Right renal cortex interstitium (tissue), 3 donors: Measurements from ENCODE around the gene FAM47E. TPM values are rescaled to one million over a fixed set of nuclear protein-coding genes. Genes with fewer than 3 reads are reported as not detected.
"Not testable (repeated sequence)": the region's sequence is repeated elsewhere in the genome, so short reads cannot be mapped to it uniquely, and the experiment has no call there.

Experiments used
- DNase-seq, 3 donors: peaks; one replicate each; pipeline ENCODE4 v3.0.0-alpha.2; 2013; ENCODE audit warnings: low read depth in 3 of 3, low spot score in 2 of 3
- polyA plus RNA-seq, 3 donors: library from polyadenylated mRNA; unstranded; fragments of 120-200 nt; gene quantifications; one replicate each; pipeline ENCODE4 v1.2.1, GENCODE V29; 2013; ENCODE audit not compliant: insufficient read length in 3 of 3

FAM47E gene
- polyA plus RNA-seq, 3 donors: 6.7 to 10.4 (median 7.2) TPM

DNA sequence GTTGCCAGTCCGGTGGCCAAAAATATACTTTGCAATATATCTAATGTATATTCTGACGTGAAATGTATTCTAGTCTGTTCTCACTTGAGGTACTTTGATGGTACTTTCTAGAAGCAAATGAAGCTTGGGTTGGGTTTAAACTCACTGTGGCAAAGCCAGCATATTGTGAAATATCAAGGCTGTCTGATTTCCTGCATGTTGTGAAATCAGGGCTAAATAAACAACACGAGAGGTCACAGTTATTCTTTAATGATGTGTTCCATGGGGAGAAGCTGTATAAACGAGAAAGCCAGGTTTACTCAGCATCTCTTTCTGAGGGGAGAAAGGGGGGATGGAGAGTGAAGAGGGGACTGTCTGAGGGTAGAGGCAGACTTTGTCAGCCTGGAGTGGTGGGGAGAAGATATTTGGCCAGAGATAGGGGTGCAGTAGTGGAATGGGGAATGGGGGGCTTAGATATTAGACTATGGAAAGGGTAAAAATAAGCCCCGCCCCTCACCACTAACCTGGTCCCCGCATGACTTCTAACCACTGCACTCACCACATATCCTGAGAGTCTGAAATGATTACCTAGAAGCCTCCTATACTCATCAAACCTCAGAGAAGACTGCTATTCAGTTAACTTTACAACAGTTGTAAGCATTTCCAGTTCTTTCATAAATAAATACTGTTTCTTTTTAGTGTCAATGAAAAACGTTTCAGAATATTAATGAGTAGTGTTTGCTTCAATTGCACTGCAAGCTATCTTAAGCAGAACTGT, 32.0 kb upstream of the FAM47E start:
- DNase-seq: no peak

DNA sequence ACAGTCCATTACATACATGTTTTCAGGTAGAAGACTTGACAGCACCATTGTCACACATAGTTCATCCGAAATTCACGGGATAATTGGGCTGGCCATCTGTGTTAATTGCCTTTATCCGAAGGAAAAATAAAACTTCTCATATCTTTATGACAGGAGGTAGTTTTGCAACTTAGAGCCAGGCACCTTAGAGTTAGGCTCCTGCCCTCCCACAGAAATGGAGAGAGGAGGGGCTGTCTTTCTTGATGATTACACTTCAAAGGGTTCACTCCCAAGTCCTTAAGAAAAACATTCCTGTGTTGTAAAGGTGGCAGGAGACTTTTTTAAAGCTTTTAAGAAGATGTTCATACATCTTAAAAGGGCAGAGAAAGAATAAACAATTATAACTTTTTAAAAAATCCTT, 27.4 kb upstream of the FAM47E start:
- DNase-seq: no peak

DNA sequence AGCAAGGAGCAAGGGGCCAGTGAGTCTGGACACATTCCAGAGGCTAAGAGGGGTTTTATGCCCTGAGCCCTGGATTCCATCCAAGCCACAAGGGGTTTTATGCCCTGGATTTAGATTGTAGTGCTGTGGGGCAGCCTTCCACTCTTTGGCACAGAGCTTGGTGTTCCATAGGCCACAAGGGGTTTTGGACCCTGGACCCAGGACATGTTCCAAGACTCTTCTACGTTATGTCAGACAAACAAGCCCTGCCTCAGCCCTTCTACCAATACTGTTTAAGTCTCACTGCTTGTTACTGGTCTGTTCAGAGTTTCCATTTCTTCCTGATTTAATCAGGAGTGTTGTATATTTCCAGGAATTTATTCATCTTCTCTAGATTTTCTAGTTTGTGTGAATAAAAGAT, 25.1 kb upstream of the FAM47E start:
- DNase-seq: no peak

DNA sequence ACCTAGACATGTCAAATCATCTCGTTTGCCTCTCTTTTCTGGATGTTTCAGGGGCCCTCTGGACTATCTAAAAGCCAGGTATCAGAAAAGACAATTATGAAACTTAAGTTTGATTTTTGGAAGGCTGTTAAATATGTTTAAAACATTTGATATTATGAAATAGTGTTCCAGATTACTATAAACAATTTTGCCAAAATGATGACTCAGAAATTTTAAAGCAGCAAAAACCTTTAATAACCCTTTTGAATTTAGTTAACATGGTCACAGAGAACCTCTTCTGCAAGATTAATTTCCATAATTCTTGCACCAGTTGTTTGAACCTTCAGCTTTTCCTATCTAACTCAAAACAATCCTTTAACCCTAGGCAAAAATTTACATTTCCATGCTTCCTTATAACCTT, 18.8 kb upstream of the FAM47E start:
- DNase-seq: no peak

DNA sequence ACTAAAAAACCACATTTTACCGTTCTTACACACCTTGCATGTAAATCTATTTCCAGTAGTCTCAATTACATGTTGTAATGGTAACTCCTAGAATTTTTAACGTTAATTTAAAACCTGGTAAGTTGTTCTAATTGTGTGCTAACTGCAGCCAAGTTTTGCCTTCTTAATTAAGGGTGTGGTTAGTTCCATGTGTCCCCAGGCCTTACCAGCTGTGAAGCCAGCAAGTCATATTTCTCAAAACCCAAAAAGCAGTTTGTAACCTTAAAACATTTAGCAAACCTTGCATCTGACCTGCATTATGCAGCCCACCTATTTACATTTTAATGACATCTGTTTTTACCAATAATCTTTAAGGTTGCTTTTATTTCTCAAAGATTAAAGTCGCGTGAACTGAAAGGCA, 18.4 kb upstream of the FAM47E start:
- no peak for DNase-seq

DNA sequence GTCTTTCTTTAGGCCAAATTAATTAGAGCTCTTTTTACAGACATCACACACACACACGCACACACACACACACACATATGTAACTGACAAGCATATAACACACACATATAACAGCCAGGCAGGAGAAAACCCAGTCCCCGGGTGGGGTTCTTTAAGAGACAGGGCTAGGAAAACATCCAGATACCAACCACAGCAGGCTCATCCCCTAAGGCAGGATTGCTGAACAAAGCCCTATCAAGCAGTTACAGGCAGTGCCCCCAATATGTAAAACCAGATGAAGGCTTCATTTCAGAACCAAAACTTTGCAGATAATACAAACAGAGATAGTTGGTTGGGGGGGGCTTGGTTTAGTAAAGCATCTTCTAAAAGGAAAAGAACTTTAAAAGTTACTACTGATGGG, 18.0 kb upstream of the FAM47E start:
- DNase-seq: no peak

DNA sequence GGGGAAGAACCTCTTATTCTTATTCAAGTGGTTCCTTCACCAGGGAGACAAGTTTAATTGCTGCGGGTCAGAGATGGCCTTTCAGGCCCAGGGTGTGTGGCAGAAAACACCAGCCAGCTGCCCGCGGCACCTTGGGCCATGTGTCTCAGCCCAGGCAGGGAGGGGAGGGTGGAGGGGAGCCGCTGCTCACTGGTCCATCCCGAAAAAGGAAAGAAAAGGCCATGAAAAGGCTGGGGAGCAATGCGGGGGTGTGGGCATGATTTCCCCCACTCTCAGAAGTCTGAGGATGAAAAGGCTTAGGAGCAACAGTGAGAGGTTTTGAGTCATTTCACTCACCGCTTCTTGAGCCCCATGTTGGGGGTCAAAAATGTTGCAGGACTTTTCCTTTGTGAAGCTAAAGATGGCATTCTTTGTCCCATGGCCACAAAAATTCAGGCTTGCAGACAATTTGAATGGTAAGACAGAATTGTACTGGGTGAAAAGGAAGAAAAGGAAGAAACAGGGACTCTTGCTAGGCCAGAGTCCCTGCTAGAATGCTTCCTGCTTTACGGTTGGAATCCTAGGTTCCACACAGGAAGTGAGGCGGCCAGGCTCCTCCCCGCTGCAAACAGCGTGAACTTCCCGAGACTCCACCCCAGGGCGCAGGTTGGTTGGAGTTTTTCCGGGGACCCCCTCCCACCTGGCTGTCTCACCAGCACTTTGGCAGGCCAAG, 17.4 kb upstream of the FAM47E start:
- no peak for DNase-seq

DNA sequence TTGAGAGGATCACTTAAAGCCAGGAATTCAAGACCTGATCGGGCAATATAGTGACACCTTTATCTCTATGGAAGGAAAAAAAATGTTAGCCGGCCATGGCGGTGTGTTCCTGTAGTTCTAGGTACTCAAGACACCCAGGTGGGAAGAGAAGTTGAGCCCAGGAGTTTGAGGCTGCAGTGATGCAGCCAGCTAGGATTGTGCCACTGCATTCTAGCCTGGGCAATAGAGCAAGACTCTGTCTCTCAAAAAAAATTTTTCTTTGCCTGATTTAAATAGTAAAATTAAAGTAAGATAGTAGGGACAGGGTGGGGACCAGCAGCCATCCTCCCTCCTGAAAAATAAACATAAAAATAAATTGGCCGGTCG, 16.9 kb upstream of the FAM47E start:
- no peak for DNase-seq

DNA sequence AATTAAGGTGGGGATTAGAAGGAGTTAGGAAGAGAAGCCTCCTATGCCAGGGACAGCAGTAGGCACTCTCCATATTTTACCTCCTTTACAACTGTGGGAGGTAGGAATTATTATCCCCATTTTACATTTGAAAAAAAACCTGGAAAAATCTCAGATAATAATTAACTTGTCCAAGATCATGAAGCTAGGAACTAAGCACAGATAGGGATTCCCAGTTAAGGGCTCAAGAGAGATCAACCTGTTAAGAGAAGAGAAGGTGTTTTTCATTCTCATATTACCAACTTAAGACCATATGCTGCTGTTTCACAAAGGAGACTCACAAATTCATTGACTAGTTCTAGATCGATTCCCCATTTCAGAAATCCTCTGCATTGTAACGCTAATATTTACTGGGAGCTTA, 16.1 kb upstream of the FAM47E start:
- no peak for DNase-seq

DNA sequence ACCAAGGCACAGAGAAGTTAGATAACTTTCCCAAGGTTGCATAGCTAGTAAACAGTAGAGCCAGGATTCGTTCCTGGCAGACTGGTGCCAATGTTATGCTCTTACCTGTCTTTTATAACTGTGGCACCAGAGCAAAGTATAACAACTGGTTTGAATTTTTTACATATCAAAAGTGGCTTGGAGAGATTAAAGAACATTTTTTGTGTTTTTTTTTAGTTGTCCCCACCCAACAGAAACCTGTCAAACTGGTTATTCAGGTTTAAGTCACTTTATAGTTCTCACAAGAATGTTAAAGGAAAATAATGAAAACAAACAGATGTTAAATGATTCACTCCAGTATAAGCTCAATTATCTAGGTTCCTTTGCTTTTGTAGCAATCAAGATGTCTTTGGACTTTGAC, 15.6 kb upstream of the FAM47E start:
- DNase-seq: no peak

DNA sequence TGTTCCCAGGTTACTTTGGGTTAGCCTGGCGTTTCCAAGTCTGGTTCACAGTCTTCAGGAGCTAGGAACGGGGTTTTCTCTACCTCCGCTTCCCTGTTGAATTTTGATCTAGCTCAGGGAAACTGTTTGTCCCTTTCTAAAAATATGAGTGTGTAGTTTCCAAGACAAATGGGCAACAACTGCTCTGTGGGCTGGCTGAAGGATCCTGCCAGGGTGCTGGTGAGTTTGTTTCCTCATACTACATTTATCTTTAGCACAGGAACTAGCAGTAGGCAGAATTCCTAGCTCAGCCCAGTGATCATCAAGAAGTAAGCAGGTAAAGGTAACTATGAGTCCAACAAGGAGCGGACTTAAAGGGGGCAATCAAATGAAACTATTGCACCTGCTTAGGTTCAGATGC, 13.3 kb upstream of the FAM47E start:
- no peak for DNase-seq

DNA sequence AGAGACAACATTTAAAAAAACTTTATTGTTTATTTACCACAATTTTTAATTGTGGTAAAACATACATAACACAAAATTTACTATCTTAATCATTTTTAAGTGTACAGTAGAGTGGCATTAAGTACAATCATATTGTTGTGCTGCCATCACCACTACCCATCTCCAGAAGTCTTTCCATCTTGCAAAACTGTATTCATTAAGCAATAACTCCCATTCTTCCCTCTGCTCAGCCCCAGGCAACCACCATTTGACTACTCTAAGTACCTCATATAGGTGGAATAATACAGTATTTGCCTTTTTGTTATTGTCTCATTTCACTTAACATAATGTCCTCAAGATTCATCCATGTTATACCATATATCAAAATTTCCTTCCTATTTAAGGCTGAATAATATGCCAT, 12.8 kb upstream of the FAM47E start:
- no peak for DNase-seq

DNA sequence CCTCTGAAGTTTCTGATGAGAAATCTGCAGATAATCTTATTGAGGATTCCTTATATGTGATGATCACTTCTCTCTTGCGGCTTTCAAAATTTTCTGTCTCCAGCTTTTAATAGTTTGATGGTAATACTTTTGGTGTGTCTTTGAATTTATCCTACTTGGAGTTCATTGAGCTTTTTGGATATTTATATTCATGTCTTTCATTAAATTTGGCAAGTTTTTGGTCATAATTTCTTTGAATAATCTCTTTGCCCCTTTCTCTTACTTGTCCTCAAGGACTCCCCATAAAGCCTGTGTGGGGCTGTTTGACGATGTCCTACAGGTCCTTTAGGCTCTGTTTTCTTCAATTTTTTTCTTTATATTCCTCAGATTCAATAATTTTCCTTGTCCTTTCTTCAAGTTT, 11.3 kb upstream of the FAM47E start:
- DNase-seq: no peak

DNA sequence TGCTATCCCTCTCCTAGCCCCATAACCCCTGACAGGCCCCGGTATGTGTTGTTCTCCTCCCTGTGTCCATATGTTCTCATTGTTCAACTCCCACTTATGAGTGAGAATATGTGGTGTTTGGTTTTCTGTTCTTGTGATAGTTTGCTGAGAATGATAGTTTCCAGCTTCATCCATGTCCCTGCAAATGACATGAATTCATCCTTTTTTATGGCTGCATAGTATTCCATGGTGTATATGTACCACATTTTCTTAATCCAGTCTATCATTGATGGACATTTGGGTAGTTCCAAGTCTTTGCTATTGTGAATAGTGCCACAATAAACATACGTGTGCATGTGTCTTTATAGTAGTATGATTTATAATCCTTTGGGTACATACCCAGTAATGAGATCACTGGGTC, 7.6 kb upstream of the FAM47E start:
- not testable (repeated sequence) for DNase-seq

DNA sequence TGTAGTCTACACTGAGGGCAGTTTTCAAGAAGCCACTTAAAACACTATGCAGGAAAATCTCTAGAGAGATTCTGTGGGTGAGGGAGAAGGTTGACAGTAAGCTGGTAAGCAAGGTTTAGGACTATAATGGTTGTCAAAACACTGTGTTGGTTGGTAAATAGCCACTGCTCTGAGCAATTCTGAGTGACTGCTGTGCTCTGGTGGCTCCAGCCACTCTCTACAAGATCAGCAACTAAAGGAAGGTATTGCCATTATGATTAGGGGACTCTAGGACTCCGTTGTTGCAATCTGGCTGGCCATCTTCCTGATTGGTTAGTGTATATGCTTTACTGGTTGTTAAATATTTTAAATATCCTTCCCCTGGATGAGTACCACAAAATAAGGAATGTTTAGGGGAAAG, 5.5 kb upstream of the FAM47E start:
- DNase-seq: no peak

DNA sequence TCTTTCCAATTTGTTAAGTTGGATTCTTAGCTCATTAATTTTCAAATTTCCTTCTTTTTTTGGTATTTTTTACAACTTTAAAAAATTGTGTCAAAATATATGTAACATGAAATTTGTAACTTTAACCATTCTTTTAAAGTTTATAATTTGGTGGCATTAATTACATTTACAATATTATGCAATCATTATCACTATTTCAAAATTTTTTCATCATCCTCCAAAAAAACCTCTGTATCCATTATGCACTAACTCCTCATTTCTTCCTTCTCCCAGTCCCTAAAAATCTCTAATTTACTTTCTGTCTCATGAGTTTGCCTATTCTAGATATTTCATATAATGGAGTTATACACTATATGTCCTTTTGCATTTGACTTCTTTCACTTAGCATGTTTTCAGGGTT, 4.7 kb upstream of the FAM47E start:
- DNase-seq: no peak

DNA sequence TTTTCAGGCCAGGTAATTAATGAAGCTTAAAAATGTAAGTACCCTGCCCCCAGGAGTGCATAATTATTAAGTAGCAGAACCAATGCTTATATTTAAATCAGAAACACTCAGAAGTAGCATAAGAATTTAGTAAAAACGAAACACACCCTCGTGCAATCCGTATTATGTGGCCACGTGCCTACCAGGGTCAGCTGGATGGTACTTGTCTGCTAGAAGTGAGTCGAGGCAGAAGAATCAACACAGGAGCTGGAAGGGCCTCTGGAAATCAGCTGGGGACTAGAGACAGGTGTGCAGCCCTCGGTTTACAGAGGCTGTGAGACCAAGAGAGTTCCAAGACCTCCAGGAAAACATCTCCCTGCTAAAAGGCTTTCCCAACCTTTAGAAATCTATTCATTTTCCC, 559 bp upstream of the FAM47E start:
- DNase-seq: no peak

DNA sequence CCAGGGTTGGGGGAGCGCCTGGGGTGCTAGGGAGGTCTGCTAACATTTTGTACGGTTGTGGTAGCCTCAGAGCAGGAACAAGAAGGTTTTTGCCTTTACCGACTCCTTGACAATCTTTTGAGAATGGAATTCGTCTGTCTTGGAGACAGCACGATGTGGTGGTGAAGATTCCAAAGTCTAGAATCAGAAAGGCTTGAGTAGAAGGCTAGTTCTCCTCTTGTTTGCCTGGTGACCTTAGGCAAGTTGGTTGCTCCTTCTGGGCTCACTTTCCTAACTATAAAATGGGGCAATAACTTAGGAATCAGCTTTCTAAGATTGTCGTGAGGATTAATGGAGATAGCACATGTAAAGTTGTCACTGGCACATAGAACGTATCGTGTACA, 741 bp downstream of the FAM47E start:
- no peak for DNase-seq

DNA sequence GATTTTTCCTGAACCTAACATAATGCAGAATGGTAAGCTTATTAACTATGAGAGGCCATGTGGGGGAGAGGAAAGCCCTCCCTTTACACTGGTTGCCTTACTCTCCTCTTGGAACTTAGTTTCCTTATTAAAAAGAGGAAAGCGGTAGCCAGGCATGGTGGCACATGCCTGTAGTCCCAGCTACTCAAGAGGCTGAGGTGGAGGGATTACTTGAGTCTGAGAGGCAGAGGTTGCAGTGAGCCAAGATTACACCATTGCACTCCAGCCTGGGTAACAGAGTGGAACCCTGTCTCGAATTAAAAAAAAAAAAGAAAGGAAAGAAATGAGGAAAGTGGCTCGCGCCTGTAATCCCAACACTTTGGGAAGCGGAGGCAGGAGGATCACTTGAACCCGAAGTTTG, 2.0 kb downstream of the FAM47E start:
- no peak for DNase-seq

DNA sequence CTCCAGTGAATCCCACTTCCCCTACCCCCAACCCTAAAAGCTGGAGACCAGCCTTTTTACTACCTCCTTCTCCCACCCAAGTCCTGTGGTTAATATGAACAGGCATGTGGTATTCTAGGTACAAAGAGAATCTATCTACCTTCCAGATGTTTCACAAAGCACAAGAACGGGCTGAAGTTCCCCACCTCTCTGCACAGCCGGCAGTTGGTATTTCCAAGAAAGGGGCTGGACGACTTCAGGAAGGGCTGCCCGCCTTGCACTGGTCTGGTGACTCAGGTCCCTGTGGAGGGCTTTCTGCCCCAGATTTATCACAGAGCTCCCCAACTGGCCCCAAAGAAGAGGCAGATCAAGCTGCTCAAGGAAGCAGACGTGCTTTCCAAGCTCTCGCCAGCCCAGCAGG, 4.5 kb downstream of the FAM47E start:
- DNase-seq: no peak

DNA sequence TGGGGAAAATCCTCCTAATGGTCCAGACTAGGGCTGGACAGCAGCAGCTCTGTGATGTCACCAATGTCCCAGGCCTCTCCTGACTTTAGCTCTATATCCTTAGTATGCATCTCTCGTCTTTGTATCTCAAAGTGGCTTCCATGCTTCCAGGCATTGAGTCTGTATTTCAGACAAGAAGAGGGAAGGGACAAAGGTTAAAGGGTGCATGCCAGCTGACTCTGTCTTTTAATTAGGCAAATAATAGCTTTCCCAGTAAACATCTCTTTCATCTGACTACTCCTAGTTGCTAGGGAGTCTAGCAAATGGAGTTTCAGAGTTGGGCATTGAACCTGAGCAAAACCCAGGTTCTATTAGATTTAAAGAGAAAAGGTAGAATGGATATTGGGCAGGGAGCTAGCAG, 5.4 kb downstream of the FAM47E start:
- no peak for DNase-seq

DNA sequence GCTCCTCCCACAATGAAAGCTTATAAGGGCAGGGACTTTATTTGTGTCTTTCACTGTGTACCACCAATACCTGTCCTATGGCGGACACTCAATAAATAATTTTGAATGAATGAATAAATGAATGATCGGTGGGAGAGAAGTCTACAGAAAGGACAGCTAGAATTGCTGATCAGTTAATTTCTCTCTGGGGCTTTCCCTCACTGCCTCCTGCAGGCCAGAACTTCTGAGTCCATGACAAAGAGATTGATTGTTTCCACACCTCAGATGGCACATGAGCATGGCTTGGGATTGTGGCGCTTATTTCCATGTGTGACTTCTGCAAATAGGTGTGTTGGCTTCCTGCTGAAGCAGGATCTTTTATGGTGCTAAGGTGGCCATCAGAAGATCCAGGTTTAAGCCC, 6.3 kb downstream of the FAM47E start:
- no peak for DNase-seq

DNA sequence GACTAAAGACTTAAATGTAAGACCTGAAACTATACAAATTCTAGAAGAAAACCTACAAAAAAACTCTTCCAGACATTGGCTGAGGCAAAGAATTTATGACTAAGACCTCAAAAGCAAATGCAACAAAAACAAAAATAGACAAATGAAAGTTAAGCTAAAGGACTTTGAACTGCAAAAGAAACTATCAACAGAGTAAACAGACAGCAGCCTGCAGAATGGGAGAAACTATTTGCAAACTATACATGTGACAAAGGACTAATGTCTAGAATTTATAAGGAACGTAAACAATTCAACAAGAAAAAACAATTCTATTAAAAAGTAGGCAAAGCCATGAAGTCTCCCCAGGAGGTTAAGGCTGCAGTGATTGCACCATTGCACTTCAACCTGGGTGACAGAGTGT, 9.1 kb downstream of the FAM47E start:
- DNase-seq: no peak
